Tibial artery (tissue), 4 donors: Measurements from ENCODE around the gene VPS52.

Experiments used
- DNase-seq, 2 donors: peaks; one replicate each; pipeline ENCODE4 v3.0.0-alpha.2; 2019
- H3K27ac ChIP-seq, 2 donors: fragments of 200-600 bp; sonication (generic) in 1 of 2; 1 replicate in 1 of 2; 2 replicates in 1 of 2; pipeline ENCODE4 v1.5.1; 2018 to 2019; ENCODE audit warnings: mild to moderate bottlenecking in 1 of 2
- H3K27me3 ChIP-seq, 2 donors: fragments of 200-600 bp; sonication (generic) in 1 of 2; one replicate each; pipeline versions ENCODE4 v1.5.1 to v1.6.0; 2016 to 2019
- H3K36me3 ChIP-seq, 3 donors: fragments of 200-600 bp; sonication (generic) in 2 of 3; one replicate each; pipeline ENCODE4 v1.5.1; 2016 to 2019; ENCODE audit warnings: mild to moderate bottlenecking in 2 of 3
- H3K4me1 ChIP-seq, 4 donors: fragments of 200-600 bp; sonication (generic) in 2 of 4; 1 replicate in 3 of 4; 2 replicates in 1 of 4; pipeline ENCODE4 v1.5.1; 2016 to 2019
- H3K4me3 ChIP-seq, 2 donors: fragments of 200-600 bp; sonication (generic) in 1 of 2; 1 replicate in 1 of 2; 2 replicates in 1 of 2; pipeline ENCODE4 v1.5.1; 2018 to 2019; ENCODE audit warnings: mild to moderate bottlenecking in 2 of 2
- H3K9me3 ChIP-seq, 3 donors: fragments of 200-600 bp; sonication (generic) in 1 of 3; one replicate each; pipeline ENCODE4 v1.5.1; 2016 to 2019
- intact Hi-C: fragments of 100-400 bp; cut with DNase I; formaldehyde crosslinking; loops from one replicate; pipeline ENCODE4 v1.15.0; 2023; ENCODE audit warnings: low total_unique reads
- TF ChIP-seq, protein P1 (sequence below), 2 experiments: fragments of 200-600 bp in 1 of 2; fragments of 450-650 bp in 1 of 2; IDR thresholded peaks; one replicate each; pipeline ENCODE4 v1.5.1; 2017 to 2019; ENCODE audit warnings: antibody characterized with exemption in 2 of 2, mild to moderate bottlenecking in 1 of 2, moderate library complexity in 1 of 2

VPS52 gene

DNA sequence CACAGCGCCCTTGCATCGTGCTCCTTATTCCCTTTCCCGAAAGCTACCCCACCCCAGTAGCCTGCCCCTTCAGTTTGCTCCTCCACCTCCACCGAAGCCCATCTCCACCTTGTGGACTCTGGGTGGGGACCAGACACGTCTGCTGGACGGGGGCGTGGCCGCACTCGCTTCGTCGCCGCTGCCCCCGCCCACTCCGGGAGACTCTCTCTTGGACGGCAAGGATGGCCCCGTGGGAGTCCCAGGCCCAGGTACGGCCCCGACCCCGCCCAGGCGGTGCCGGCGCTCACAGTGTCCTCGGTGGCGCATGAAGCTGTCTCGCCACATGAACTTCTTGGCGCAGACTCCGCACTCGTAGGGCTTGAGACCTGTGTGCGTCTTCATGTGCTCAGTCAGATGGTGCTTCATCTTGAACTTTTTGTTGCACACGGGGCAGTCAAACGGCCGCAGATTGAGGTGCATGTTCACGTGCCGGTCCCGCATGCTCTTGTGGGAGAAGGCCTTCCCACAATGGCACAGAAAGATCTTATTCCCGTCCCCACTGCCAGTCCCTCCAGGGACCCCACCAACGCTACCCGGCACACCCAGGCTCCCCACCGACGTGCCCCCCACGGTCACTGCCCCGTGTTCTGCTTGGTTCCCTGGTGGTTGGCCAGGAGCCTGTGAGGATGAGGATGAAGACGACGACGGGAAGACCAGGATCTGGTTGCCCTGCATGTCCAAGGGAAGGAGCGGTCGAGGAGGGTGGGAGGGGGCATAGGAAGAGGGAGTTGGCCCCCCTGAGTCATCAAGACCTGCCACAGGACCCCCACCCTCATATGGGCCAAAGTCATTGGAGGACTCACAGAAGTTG lies 43.5 kb upstream of the VPS52 start:
- peak overlapping the region; percentile 83 to 94 for H3K4me3 ChIP-seq
- no peaks in the 10 kb centered on the region for H3K27me3 ChIP-seq
- H3K9me3 ChIP-seq, result no peaks in the 10 kb centered on the region
- peaks cover 0 to 64% (median 50%) of the 10 kb centered on the region in 4 donors for H3K4me1 ChIP-seq
- peaks cover 14 to 35% (median 17%) of the 10 kb centered on the region in 3 donors for H3K36me3 ChIP-seq
- TF ChIP-seq, protein P1, sequence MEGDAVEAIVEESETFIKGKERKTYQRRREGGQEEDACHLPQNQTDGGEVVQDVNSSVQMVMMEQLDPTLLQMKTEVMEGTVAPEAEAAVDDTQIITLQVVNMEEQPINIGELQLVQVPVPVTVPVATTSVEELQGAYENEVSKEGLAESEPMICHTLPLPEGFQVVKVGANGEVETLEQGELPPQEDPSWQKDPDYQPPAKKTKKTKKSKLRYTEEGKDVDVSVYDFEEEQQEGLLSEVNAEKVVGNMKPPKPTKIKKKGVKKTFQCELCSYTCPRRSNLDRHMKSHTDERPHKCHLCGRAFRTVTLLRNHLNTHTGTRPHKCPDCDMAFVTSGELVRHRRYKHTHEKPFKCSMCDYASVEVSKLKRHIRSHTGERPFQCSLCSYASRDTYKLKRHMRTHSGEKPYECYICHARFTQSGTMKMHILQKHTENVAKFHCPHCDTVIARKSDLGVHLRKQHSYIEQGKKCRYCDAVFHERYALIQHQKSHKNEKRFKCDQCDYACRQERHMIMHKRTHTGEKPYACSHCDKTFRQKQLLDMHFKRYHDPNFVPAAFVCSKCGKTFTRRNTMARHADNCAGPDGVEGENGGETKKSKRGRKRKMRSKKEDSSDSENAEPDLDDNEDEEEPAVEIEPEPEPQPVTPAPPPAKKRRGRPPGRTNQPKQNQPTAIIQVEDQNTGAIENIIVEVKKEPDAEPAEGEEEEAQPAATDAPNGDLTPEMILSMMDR (IDR thresholded peaks at IDR 0.05), result no peak
- DNase-seq, result peak in 1 of 2 donors; percentile 80
- intact Hi-C loops, result loop anchor here (10.0 kb wide), 1 partner anchor 110 kb away; the partner anchor contains the start of gene SYNGAP1
- peak overlapping the region; percentile 95 for H3K27ac ChIP-seq

DNA sequence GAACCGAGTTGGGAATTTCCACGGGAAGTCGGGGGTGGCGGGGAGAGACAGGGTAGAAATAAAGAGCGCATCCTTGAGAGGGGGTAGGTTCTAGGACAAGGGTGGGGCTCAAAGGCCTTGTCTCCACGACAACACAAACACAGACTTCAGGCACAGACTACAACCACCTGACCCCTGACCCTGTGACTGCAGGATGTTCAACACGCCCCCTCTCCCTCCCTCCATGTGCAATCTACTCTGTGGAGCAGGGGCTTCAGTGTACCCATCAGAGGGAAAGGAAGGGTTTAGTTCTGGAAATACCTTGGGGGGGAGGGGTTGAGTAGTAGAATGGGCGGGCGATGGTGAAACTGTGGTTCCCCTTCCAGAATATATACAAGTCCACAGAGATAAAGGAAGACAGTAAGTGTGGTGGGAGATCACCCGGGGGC lies 42.9 kb upstream of the VPS52 start:
- H3K4me1 ChIP-seq, result peaks cover 0 to 59% (median 44%) of the 10 kb centered on the region in 4 donors
- peaks cover 7 to 33% (median 10%) of the 10 kb centered on the region in 3 donors for H3K36me3 ChIP-seq
- peak; percentile 81 to 82 for DNase-seq
- no peaks in the 10 kb centered on the region for H3K9me3 ChIP-seq
- TF ChIP-seq, protein P1 (IDR thresholded peaks at IDR 0.05), result no peak
- peak overlapping the region; percentile 83 to 94 for H3K4me3 ChIP-seq
- intact Hi-C loops, result loop anchor here (10.0 kb wide), 1 partner anchor 110 kb away; the partner anchor contains the start of gene SYNGAP1
- H3K27me3 ChIP-seq, result no peaks in the 10 kb centered on the region
- H3K27ac ChIP-seq, result peak overlapping the region; percentile 95

GRCh38 chr6:33313709-33314514 lies 42.2 kb upstream of the VPS52 start, which contains the start of gene TAPBP:
TAPBP (minus strand) TSS chr6:33314078; CDS start chr6:33314041, 37 bp downstream.
- no peaks in the 10 kb centered on the region for H3K9me3 ChIP-seq
- peak within 1 kb of the TSS; percentile 83 to 94 for H3K4me3 ChIP-seq
- peaks cover 0 to 53% (median 41%) of the 10 kb centered on the region in 4 donors for H3K4me1 ChIP-seq
- H3K27ac ChIP-seq, result peak within 1 kb of the TSS; percentile 95
- intact Hi-C loops, result loop anchor here (10.0 kb wide), 1 partner anchor 111 kb away; the partner anchor contains the start of gene SYNGAP1
- H3K36me3 ChIP-seq, result peaks cover 1 to 27% (median 4%) of the 10 kb centered on the region in 3 donors
- peak; percentile 60 to 83 for DNase-seq
- TF ChIP-seq, protein P1 (IDR thresholded peaks at IDR 0.05), result peak in 1 of 2 experiments; percentile 10
- H3K27me3 ChIP-seq, result no peaks in the 10 kb centered on the region

DNA sequence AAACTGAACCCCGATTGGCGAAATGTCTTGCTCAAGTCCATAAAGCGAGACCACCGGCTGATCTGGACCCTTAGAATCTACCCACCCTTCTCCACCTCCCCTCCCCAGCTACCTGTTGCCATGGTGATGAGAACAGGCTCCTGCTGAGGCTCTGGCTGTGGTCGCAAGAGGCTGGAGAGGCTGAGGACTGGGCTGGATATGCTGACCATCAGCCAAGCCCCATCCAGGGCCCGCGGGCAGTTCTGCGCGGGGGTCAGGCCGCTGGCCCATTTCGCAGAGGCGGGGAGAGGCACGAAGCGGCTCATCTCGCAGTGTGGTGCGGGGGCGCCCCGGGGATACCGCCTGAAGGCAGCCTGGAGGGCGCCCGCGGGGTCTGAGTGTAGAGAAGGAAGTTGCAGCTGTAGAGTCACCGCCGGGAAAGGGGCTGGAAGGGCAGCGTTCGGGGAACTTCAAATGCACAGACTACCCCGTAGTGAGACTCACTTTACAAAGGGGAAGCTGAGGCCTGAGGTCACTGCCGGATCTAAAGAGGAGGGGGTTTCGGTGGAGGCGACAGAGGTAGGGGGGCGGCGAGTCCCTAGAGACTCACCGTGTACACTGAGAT lies 41.5 kb upstream of the VPS52 start:
- Histone ChIP-seq H3K36me3 (peaks cover 0 to 22% (median 0%) of the 10 kb centered on the region in 3 donors), H3K9me3 (no peaks in the 10 kb centered on the region), H3K27me3 (no peaks in the 10 kb centered on the region), H3K4me1 (peaks cover 0 to 46% (median 35%) of the 10 kb centered on the region in 4 donors), H3K27ac (peak overlapping the region; percentile 95), H3K4me3 (peak overlapping the region; percentile 83 to 94)
- intact Hi-C loops, result loop anchor here (10.0 kb wide), 1 partner anchor 112 kb away; the partner anchor contains the start of gene SYNGAP1
- DNase-seq, result peak; percentile 57 to 80
- TF ChIP-seq, protein P1 (IDR thresholded peaks at IDR 0.05), result no peak
